NCI-H526 (cell line): Measurements from ENCODE around the gene TLK2.
"Not testable (repeated sequence)": the region's sequence is repeated elsewhere in the genome, so short reads cannot be mapped to it uniquely, and the experiment has no call there.

Experiments used
- DNase-seq, 2 experiments: peaks; one replicate each; lab custom pipeline; 2025; lab: John Stamatoyannopoulos, UW

TLK2 gene

GRCh38 chr17:62478424-62478879, at the start of gene TLK2:
Gene TLK2 (plus strand): TSS chr17:62478825. CDS start chr17:62481126, 2,301 bp downstream.
- peak in 1 of 2 experiments; percentile 86 for DNase-seq

- not testable (repeated sequence) for DNase-seq
These were observed 43.4 kb upstream of the TLK2 start for GRCh38 chr17:62435251-62435650.

GRCh38 chr17:62441181-62441580, 37.4 kb upstream of the TLK2 start:
- not testable (repeated sequence) for DNase-seq

- no peak for DNase-seq
These were observed 34.6 kb upstream of the TLK2 start for GRCh38 chr17:62444063-62444462.

- DNase-seq: not testable (repeated sequence)
These were observed 32.8 kb upstream of the TLK2 start for GRCh38 chr17:62445791-62446190.

GRCh38 chr17:62452195-62452594, 26.4 kb upstream of the TLK2 start:
- not testable (repeated sequence) for DNase-seq

GRCh38 chr17:62453041-62453440, 25.6 kb upstream of the TLK2 start:
- peak; percentile 73 to 84 for DNase-seq

GRCh38 chr17:62453656-62454055, 25.0 kb upstream of the TLK2 start:
- DNase-seq: not testable (repeated sequence)

- peak in 1 of 2 experiments; percentile 12 for DNase-seq
These were observed 24.5 kb upstream of the TLK2 start for GRCh38 chr17:62454111-62454510.

GRCh38 chr17:62456016-62456415, 22.6 kb upstream of the TLK2 start:
- DNase-seq: no peak

GRCh38 chr17:62458483-62458882, 20.1 kb upstream of the TLK2 start:
- not testable (repeated sequence) for DNase-seq

GRCh38 chr17:62464422-62464821, 14.2 kb upstream of the TLK2 start:
- DNase-seq: not testable (repeated sequence)

- DNase-seq: not testable (repeated sequence)
These were observed 13.4 kb upstream of the TLK2 start for GRCh38 chr17:62465271-62465670.

- peak; percentile 45 to 68 for DNase-seq
These were observed 7.8 kb upstream of the TLK2 start for GRCh38 chr17:62470666-62471379.

- not testable (repeated sequence) for DNase-seq
These were observed 7.2 kb upstream of the TLK2 start for GRCh38 chr17:62471380-62471880.

GRCh38 chr17:62473030-62473982, 5.3 kb upstream of the TLK2 start:
- DNase-seq: not testable (repeated sequence)

- DNase-seq: not testable (repeated sequence)
These were observed 1.5 kb upstream of the TLK2 start for GRCh38 chr17:62477111-62477510.

- peak in 1 of 2 experiments; percentile 62 for DNase-seq
These were observed 762 bp upstream of the TLK2 start for GRCh38 chr17:62477718-62478408.

- not testable (repeated sequence) for DNase-seq
These were observed 434 bp downstream of the TLK2 start for GRCh38 chr17:62478880-62479638.

- peak in 1 of 2 experiments; percentile 34 for DNase-seq
These were observed 1.1 kb downstream of the TLK2 start for GRCh38 chr17:62479639-62480258.
